HepG2 (cell line): Measurements from ENCODE around the gene SHFL. TPM values are rescaled to one million over a fixed set of nuclear protein-coding genes. Genes with fewer than 3 reads are reported as not detected.

Experiments used
- HNRNPH1 ChIP-seq: fragments of 200-400 bp; formaldehyde crosslinking; optimal IDR thresholded peaks from 2 replicates; pipeline ENCODE3; 2017; ENCODE audit warnings: mild to moderate bottlenecking, low read depth, low read length
- MZF1 ChIP-seq: sonication (generic); formaldehyde crosslinking; IDR thresholded peaks from 2 replicates; pipeline ENCODE4 v1.8.1; 2023; ENCODE audit warnings: mild to moderate bottlenecking, missing genetic modification reagents, borderline replicate concordance
- NAIF1 ChIP-seq: sonication (generic); formaldehyde crosslinking; IDR thresholded peaks from 2 replicates; pipeline ENCODE4 v1.5.0; 2020; ENCODE audit warnings: mild to moderate bottlenecking, missing genetic modification reagents, borderline replicate concordance
- SAP130 ChIP-seq: IDR thresholded peaks from 2 replicates; pipeline ENCODE4 v1.6.1; 2016; ENCODE audit warnings: low read depth
- SOX13 ChIP-seq, 3 experiments: fragments of 450-650 bp in 1 of 3; sonication (generic) in 1 of 3; formaldehyde crosslinking in 1 of 3; IDR thresholded peaks in 2 of 3; conservative IDR thresholded peaks in 1 of 3; 2 replicates each; pipeline versions ENCODE4 v1.5.0 to v1.6.1; 2016 to 2020; ENCODE audit warnings: antibody characterized with exemption in 1 of 3, mild to moderate bottlenecking in 1 of 3, missing compliant biosample characterization in 1 of 3, missing genetic modification reagents in 1 of 3, moderate library complexity in 1 of 3
- SP5 ChIP-seq: IDR thresholded peaks from 2 replicates; pipeline ENCODE4 v1.6.1; 2016; ENCODE audit warnings: low read depth, borderline replicate concordance
- TARDBP ChIP-seq: sonication (generic); formaldehyde crosslinking; IDR thresholded peaks from 2 replicates; pipeline ENCODE4 v1.8.0; 2022; ENCODE audit warnings: mild to moderate bottlenecking, missing genetic modification reagents
- polyA plus RNA-seq, 8 experiments: library from polyadenylated mRNA; depleted of rRNA in 3 of 8; stranded (reverse) in 7 of 8; unstranded in 1 of 8; fragments of >200 nt; fragmentation: Illumina TruSeq in 4 of 8; extraction: Trizol in 4 of 8; gene quantifications; 2 replicates each; pipeline versions ENCODE4 v1.2.1 to v1.2.3, GENCODE V29; 2011 to 2016; ENCODE audit warnings: low read depth in 4 of 8, missing spikeins in 1 of 8, mixed read lengths in 1 of 8; ENCODE audit not compliant: insufficient read depth in 1 of 8
- total RNA-seq, 5 experiments: library from RNA; depleted of rRNA; stranded (reverse); fragments of >200 nt; fragmentation: Illumina TruSeq; extraction: Trizol; gene quantifications; 2 replicates each; pipeline ENCODE4 v1.2.3, GENCODE V29; 2016; ENCODE audit warnings: low read depth in 1 of 5
- TF ChIP-seq, protein P1 (sequence below): sonication (generic); formaldehyde crosslinking; IDR thresholded peaks from 2 replicates; pipeline ENCODE4 v1.4.0; 2020; ENCODE audit warnings: missing genetic modification reagents, borderline replicate concordance
- TF ChIP-seq, protein P2 (sequence below): fragments of 450-650 bp; IDR thresholded peaks from 2 replicates; pipeline ENCODE4 v1.6.1; 2017; ENCODE audit warnings: mild to moderate bottlenecking
- TF ChIP-seq, protein P3 (sequence below): sonication (generic); formaldehyde crosslinking; IDR thresholded peaks from 2 replicates; pipeline ENCODE4 v1.4.0; 2020; ENCODE audit warnings: missing genetic modification reagents, borderline replicate concordance
- TF ChIP-seq, protein P4 (sequence below): sonication (generic); formaldehyde crosslinking; IDR thresholded peaks from 2 replicates; pipeline ENCODE4 v1.5.0; 2020; ENCODE audit warnings: mild to moderate bottlenecking, missing genetic modification reagents, borderline replicate concordance

Gene SHFL
- total and polyA plus RNA-seq, 2 of the 13 experiments (the other 11 are each of a cell fraction or from before 2014, with no cell fraction given) = 12.3 to 36.4 TPM

DNA sequence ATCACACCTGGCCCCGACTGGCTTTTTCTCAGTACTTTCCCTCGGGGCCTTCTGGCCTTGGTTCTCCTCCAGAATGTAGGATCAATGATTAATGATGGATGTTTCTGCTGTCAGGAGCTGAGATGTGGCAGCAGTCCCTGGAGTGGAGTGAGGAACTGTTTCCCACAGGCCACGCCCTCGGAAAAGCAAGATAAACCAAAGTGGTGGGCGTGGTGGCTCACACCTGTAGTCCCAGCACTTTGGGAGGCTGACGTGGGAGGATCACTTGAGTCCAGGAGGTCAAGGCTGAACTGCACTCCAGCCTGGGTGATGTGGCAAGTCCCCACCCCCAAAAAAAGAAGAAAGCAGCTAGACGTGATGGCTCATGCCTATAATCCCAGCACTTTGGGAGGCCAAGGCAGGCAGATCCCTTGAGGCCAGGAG lies 7.1 kb upstream of the SHFL start (continued):
- TF ChIP-seq, protein P1, sequence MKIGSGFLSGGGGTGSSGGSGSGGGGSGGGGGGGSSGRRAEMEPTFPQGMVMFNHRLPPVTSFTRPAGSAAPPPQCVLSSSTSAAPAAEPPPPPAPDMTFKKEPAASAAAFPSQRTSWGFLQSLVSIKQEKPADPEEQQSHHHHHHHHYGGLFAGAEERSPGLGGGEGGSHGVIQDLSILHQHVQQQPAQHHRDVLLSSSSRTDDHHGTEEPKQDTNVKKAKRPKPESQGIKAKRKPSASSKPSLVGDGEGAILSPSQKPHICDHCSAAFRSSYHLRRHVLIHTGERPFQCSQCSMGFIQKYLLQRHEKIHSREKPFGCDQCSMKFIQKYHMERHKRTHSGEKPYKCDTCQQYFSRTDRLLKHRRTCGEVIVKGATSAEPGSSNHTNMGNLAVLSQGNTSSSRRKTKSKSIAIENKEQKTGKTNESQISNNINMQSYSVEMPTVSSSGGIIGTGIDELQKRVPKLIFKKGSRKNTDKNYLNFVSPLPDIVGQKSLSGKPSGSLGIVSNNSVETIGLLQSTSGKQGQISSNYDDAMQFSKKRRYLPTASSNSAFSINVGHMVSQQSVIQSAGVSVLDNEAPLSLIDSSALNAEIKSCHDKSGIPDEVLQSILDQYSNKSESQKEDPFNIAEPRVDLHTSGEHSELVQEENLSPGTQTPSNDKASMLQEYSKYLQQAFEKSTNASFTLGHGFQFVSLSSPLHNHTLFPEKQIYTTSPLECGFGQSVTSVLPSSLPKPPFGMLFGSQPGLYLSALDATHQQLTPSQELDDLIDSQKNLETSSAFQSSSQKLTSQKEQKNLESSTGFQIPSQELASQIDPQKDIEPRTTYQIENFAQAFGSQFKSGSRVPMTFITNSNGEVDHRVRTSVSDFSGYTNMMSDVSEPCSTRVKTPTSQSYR (CRISPR knock-in tag) = peak; percentile 52; the same call in 1 of the 2 replicates
- no peak for TF ChIP-seq SOX13 (IDR thresholded peaks at IDR 0.05)
- peak in 1 of 2 experiments; percentile 43; a peak in 2 of 4 replicates for TF ChIP-seq SOX13 (CRISPR knock-in tag; conservative IDR thresholded peaks at IDR 0.05 in 1 of 2, IDR thresholded peaks at IDR 0.05 in 1 of 2)
- no peak for TF ChIP-seq MZF1 (CRISPR knock-in tag)
- no peak for TF ChIP-seq HNRNPH1
- TF ChIP-seq, protein P2, sequence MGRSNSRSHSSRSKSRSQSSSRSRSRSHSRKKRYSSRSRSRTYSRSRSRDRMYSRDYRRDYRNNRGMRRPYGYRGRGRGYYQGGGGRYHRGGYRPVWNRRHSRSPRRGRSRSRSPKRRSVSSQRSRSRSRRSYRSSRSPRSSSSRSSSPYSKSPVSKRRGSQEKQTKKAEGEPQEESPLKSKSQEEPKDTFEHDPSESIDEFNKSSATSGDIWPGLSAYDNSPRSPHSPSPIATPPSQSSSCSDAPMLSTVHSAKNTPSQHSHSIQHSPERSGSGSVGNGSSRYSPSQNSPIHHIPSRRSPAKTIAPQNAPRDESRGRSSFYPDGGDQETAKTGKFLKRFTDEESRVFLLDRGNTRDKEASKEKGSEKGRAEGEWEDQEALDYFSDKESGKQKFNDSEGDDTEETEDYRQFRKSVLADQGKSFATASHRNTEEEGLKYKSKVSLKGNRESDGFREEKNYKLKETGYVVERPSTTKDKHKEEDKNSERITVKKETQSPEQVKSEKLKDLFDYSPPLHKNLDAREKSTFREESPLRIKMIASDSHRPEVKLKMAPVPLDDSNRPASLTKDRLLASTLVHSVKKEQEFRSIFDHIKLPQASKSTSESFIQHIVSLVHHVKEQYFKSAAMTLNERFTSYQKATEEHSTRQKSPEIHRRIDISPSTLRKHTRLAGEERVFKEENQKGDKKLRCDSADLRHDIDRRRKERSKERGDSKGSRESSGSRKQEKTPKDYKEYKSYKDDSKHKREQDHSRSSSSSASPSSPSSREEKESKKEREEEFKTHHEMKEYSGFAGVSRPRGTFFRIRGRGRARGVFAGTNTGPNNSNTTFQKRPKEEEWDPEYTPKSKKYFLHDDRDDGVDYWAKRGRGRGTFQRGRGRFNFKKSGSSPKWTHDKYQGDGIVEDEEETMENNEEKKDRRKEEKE = no peak
- TF ChIP-seq, protein P3, sequence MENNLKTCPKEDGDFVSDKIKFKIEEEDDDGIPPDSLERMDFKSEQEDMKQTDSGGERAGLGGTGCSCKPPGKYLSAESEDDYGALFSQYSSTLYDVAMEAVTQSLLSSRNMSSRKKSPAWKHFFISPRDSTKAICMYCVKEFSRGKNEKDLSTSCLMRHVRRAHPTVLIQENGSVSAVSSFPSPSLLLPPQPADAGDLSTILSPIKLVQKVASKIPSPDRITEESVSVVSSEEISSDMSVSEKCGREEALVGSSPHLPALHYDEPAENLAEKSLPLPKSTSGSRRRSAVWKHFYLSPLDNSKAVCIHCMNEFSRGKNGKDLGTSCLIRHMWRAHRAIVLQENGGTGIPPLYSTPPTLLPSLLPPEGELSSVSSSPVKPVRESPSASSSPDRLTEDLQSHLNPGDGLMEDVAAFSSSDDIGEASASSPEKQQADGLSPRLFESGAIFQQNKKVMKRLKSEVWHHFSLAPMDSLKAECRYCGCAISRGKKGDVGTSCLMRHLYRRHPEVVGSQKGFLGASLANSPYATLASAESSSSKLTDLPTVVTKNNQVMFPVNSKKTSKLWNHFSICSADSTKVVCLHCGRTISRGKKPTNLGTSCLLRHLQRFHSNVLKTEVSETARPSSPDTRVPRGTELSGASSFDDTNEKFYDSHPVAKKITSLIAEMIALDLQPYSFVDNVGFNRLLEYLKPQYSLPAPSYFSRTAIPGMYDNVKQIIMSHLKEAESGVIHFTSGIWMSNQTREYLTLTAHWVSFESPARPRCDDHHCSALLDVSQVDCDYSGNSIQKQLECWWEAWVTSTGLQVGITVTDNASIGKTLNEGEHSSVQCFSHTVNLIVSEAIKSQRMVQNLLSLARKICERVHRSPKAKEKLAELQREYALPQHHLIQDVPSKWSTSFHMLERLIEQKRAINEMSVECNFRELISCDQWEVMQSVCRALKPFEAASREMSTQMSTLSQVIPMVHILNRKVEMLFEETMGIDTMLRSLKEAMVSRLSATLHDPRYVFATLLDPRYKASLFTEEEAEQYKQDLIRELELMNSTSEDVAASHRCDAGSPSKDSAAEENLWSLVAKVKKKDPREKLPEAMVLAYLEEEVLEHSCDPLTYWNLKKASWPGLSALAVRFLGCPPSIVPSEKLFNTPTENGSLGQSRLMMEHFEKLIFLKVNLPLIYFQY (CRISPR knock-in tag) = no peak
- TF ChIP-seq SAP130 (CRISPR knock-in tag) = peak; percentile 53; the same call in 1 of the 2 replicates
- TF ChIP-seq, protein P4, sequence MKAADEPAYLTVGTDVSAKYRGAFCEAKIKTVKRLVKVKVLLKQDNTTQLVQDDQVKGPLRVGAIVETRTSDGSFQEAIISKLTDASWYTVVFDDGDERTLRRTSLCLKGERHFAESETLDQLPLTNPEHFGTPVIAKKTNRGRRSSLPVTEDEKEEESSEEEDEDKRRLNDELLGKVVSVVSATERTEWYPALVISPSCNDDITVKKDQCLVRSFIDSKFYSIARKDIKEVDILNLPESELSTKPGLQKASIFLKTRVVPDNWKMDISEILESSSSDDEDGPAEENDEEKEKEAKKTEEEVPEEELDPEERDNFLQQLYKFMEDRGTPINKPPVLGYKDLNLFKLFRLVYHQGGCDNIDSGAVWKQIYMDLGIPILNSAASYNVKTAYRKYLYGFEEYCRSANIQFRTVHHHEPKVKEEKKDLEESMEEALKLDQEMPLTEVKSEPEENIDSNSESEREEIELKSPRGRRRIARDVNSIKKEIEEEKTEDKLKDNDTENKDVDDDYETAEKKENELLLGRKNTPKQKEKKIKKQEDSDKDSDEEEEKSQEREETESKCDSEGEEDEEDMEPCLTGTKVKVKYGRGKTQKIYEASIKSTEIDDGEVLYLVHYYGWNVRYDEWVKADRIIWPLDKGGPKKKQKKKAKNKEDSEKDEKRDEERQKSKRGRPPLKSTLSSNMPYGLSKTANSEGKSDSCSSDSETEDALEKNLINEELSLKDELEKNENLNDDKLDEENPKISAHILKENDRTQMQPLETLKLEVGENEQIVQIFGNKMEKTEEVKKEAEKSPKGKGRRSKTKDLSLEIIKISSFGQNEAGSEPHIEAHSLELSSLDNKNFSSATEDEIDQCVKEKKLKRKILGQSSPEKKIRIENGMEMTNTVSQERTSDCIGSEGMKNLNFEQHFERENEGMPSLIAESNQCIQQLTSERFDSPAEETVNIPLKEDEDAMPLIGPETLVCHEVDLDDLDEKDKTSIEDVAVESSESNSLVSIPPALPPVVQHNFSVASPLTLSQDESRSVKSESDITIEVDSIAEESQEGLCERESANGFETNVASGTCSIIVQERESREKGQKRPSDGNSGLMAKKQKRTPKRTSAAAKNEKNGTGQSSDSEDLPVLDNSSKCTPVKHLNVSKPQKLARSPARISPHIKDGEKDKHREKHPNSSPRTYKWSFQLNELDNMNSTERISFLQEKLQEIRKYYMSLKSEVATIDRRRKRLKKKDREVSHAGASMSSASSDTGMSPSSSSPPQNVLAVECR = peak; percentile 26; the same call in 1 of the 2 replicates
- TF ChIP-seq NAIF1 (CRISPR knock-in tag) = no peak
- TF ChIP-seq SP5 (CRISPR knock-in tag) = peak; percentile 92
- 0 out of 2 replicates have a peak, but pooled peaks have one; percentile 30 for TF ChIP-seq TARDBP (CRISPR knock-in tag)
